Activated CD4-positive, CD25-positive, alpha-beta regulatory T cell (primary cell): ENCODE measurements around the gene OPN4.
"Not testable (repeated sequence)": the region's sequence is repeated elsewhere in the genome, so short reads cannot be mapped to it uniquely, and the experiment has no call there.

Source experiments
- DNase-seq, 4 experiments: peaks; one replicate each; lab custom pipeline; 2025; lab: John Stamatoyannopoulos, UW

OPN4 gene, protein sequence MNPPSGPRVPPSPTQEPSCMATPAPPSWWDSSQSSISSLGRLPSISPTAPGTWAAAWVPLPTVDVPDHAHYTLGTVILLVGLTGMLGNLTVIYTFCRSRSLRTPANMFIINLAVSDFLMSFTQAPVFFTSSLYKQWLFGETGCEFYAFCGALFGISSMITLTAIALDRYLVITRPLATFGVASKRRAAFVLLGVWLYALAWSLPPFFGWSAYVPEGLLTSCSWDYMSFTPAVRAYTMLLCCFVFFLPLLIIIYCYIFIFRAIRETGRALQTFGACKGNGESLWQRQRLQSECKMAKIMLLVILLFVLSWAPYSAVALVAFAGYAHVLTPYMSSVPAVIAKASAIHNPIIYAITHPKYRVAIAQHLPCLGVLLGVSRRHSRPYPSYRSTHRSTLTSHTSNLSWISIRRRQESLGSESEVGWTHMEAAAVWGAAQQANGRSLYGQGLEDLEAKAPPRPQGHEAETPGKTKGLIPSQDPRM

DNA sequence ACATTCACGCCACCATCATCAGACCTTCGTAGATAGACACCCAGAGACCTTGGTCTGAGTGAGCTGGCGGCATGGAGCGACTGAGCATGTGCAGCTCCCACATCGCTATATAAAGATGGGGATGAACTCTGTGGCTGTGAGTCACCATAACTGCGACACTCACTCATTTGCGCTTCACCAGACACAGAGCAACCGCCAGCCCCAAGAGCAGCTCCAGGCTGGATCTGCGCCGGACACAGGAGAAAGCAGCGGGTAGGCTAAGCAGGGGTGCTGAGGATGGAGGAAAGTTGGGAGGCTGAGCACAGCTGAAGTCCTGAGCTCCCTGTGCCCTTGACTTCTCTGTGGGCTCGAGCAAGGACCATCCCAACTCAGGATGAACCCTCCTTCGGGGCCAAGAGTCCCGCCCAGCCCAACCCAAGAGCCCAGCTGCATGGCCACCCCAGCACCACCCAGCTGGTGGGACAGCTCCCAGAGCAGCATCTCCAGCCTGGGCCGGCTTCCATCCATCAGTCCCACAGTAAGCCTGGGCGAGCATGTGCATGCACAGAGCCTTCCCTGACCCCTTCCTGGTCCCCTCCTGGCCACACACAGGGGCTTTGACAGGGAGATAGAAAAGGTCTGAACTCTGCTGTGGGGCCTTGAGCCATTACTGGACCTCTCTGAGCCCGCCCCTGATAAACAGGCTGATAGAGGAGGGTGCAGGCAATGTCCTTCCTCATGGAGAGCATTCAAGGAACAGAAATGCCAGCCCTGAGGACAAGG lies at the start of gene OPN4:
Gene OPN4 (plus strand): TSS at position 137 of the 762 bp plus-strand sequence. CDS start 237 bp downstream, at position 374.
- DNase-seq: no peak

DNA sequence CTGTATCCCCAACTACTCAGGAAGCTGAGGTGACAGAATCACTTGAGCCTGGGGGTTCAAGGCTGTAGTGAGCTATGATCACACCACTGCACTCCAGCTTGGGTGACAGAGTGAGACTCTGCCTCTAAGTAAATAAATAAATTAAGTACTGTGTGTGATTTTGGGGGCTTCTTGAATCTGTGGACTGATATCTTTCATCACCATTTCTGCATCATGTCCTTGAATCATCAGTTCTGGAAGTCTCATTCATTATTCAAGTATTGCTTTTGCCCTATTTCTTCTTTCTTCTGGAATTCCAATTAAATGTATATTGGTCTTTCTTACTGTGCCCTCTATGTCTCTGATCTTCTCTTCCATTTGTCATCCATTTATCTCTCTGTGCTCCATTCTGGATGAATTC lies 46.7 kb upstream of the OPN4 start:
- no peak for DNase-seq

DNA sequence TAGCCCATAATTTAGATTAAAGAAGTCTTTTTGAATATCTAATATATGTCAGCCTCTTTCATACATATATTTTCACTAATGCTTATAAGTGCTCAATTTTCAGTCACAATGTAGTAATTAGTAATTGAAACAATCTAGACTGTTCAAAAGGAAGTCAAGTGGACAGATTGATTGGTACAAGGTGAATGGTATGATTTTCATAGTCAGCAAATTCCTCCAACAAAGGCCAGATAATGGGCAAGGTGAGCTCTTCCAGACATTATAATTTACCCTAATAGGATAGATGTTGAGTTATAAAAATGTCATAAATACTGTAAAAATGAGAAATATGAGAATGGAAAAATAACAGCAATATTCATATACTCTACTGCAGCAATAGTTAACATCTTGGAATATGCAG lies 44.4 kb upstream of the OPN4 start:
- no peak for DNase-seq

DNA sequence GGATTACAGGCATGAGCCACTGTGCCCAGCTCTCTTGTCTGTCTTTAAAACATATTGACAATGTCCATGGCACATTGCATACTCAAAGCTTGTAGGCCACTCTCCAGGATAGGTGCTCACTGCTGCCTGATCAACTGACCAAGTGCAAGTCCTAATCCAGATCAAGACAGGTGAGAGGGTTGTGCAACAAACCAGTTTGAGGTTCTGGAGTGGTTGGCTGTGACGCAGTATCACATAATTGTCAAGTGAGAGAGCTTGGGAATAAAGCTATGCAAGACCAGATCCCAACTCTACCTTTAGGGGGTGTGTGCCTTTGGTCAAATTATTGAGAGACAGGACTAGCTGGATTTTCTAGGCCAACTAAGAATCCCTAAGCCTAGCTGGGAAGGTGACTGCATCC lies 43.0 kb upstream of the OPN4 start:
- no peak for DNase-seq

DNA sequence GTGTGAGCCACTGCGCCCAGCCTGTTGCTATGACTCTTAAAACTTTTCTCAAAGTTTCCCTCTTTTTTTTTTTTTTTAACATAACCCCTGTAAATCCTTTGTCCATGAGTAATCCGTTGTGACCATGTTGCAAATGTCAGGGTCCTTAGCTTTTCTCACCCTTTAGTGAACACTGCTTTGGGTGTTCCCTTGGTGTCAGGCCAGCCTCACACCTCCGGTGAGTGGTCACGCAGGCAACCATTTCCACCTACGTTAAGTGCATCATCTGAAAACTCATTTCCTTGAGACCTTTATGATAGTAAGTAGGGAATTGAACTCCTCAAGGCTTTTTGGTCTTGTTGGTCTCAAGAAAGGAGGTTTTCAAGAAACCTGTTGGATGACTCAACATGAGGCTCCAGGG lies 41.3 kb upstream of the OPN4 start:
- DNase-seq: no peak

DNA sequence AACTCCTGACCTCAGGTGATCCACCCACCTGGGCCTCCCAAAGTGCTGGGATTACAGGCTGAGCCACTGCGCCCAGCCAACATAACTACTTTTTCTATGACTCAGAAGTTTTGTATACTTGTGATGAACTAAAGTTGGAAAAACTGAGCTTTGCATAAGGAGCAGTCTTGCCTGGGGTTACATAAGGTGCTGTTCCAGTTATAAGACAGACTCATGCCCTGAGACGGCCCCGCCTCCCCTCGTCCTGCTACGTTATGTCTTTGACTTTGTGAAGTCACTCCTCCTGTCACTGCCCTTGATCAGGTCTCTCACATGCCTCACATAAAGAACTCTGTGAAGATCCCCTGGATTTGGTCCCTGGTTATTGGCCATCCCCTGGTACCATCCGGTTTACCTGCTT lies 40.4 kb upstream of the OPN4 start:
- no peak for DNase-seq

DNA sequence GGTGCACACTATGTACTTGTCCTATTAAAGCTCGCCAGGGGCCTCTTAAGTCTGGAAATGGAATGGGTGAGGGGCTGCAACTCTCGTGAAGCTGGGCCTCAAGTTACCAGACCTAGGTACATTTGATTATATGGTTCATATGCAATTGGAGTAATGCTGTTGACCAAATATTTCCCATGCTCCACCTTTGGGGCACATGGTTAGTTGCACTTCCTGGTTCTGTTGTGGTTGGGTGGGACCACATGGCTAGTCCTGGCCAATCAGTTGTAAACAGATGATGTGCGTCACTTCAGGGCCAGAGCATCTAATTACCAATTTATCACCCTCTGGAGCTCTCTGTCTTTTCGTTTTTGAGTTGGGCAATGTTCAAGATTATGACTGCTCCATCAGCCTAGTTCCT lies 39.5 kb upstream of the OPN4 start:
- DNase-seq: no peak

DNA sequence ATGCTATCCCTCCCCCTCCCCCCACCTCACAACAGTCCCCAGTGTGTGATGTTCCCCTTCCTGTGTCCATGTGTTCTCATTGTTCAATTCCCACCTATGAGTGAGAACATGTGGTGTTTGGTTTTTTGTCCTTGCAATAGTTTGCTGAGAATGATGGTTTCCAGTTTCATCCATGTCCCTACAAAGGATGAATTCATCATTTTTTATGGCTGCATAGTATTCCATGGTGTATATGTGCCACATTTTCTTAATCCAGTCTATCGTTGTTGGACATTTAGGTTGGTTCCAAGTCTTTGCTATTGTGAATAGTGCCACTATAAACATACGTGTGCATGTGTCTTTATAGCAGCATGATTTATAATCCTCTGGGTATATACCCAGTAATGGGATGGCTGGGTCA lies 37.1 kb upstream of the OPN4 start:
- not testable (repeated sequence) for DNase-seq

DNA sequence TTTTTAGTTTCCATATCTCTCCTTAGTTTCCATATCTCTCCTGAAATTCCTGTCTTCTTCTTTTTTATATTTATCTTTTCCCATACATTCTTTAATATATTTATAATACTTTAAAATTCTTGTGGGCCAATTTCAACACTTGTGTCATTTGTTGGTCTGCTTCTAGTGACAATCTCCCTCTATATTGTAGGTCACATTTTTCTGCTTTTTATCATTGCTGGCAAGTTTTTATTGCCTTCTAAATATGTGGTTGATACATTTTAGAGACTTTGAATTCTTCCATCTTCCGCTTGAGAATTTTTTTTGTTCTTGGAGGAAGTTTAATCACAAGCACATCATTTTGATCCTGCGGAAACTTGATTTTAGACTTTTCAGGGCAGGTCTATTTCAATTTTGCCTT lies 26.0 kb upstream of the OPN4 start:
- DNase-seq: no peak

DNA sequence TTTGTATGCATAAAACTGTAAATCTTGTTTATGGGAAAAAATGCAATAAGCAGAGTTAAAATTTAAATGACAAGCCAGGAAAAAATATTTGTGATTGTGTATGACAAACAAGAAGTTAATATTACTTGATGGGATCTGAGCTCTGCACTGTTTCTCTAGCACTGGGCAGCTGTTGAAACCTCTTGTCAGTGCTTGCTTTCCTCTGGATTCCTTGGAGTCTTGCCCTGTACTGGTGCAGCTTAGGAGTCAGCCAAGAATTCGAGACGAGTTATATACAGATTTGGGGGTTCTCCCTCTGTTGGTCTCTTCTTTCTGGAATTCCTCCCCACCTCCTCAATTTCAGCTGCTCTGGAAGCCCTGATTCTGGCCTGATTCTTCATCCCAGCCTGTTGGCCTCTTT lies 24.3 kb upstream of the OPN4 start:
- DNase-seq: no peak

DNA sequence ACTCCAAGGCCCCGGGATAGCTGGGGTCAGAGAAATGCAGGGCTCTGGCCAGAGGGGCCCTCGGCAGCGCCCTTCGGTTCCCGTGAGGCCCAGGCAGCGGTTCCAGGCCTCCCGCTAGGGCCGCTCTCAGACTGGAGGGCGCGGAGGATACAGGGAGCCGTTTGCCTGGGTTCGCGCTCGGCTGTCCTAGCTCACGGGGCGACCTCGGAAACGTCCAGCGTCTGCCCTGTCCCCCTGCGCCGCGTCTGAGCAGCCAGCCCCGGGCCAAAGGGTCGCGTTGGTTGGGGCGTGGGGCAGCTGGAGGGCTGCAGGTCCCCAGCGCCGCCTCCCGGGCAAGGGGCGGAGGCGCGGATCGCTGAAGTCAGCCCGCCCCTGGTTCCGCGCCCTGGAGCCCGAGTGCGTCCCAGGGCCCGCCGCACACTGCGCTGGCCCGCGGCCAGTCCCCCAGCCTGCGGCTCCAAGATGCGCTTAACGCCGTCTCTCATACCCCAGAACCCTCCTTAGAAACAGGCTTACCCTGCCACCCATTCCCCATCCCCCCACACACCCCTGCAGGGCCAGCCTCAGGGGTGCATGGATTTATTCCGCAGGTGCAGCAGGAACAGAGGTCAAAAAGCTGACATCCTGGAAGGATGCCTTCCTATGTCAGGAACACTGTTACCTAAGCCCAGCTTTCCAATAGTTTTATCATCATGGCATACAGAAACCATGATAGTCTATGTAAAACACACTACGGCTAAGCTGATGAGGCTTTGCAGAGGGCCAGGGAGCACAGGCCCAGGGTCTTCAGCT lies 22.1 kb upstream of the OPN4 start:
- no peak for DNase-seq

DNA sequence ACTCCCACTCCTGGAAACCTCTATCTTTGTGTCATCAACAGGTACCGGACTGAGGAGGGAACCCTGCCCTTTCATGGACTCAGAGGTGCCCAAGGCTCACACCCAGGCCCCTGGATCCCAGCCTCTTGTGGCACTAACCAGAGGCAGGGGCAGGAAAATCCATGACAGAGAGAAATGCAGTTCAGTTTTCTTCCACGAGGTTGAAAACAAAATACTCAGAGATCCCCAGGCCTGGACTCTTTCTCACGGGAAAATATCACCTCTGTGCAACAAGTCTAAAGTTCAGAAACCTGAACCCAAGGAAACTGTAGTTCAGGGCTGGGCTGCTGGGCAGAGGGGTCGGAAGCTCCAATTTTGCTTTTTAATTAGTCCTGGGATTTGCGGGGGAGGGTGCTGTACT lies 21.4 kb upstream of the OPN4 start:
- DNase-seq: no peak

DNA sequence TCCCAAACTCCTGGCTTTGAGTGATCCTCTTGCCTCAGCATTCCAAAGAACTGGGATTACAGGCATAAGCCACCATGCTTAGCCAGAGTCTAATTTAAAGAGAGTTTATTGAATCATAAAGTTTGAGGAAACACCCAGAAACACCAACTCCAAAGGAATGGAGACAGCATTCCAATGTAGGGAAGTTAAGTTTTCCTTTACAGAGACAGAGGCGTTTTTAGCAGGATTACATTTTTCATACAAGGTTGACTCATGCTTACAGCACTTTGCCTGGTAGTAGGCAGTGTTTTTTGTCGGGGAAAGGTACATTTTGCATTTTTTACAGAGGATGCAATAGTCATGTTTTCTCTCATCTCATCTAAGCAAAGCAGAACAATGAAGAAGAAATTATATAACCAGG lies 18.9 kb upstream of the OPN4 start:
- DNase-seq: no peak

DNA sequence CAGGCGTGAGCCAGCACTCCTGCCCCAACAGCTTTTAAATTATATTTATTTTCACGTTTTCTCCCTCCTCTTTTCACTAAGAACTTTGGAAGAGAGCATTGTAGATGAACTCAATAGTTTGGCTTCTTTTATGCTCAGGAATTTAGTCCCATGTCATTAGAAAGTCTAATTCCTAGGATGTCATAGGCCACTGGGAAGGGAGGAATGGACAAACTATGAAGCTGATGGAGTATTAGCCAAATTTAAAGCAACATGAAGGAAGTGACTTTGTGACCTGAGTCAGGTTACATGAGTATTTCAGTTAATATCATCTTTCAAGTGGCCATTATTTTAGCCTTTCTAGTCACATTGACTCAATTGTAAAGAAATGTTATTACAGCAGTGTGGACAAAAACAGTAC lies 18.0 kb upstream of the OPN4 start:
- no peak for DNase-seq

DNA sequence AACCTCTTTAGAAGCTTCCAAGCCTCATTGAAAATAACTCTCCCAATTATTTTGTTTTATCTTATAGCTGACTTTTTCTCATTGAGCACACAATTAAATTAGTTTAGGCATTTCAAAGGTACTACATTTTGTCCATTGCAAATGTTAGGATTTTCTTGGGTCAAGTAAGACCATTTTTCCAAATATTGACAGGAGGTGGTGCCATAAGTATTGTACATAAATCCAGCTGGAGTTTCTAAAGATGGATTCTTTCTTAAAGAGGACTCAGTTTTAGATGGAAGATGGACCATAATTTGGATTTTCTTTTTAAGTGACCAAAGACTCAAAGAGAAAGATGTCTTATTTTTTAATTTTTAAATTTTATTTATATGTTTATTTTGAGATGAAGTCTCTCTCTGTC lies 12.3 kb upstream of the OPN4 start:
- DNase-seq: no peak

DNA sequence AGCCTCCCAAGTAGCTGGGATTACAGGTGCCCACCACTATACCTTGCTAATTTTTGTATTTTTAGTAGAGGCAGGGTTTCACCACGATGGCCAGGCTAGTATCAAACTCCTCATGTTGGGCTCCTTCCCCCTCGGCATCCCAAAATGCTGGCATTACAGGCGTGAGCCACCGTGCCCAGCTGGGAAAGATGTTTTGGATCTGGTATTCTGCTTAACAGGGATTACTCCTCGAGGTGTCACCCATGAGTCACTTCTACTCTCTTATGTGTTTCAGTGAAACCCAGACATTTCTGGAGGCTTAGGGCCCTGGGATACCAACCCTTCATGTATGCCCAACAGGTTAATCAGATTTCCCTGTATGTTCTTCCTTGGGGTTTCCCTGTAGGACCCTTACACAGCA lies 11.8 kb upstream of the OPN4 start:
- no peak for DNase-seq

DNA sequence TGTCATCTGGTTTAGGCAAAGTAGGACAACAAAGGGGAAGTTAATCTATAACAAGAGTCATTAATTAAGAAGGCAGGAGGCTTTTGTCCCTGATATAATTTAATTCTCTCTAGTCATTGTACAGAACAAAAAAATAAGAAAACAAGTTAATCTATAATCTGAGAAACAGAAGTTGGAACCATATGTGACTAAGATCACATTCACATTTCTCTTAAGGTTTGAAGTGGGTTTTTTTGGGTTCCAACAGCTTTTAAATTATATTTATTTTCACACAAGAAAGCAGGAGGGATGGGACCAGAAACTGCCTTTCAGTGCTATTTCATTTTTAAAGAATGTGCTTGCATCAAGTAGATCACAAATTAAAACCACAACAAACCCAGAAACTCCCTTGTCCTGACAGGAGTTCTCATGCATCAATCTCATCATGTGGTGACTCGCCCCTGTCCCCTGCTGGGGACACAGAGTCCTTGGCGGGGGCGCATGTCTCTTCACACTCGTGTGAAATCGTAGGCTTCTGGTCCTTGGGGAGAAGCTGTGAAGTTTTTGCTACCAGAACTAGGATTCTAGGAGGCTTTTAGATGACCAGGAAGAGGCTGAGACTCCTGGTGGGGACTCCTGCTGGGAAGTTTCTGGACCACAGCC lies 10.1 kb upstream of the OPN4 start:
- no peak for DNase-seq

DNA sequence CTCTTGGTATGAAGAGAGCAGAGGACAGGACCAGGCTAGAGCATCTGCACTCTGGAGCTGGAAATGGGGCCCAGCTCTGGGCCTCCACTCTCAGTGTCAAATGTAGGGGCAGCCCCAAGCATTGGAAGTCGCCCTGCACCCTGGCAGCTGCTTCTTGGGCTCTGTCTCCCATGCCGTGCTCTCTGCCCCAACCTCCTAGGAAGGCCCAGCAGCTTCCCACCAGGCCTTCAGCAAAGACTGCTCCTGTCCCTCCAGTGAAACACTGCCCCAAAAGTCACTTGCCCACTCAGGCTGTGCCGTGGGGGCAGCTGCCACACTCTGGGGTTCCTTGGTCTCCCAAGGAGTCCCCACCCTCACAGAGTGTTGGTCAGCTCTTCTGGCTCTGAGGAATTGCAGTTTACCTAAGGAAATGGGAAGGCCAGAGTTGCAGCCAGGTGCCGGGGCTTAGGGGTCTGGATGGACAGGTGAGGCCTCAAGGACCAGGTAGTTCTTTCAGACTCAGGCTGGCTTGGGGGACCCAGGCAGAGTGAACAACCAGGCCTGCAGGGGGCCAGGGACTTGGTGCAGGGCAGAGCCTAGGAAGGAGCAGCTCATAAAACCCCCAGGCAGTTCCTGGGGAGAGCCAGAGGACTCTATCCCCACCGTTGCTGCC lies 9.4 kb upstream of the OPN4 start:
- no peak for DNase-seq

DNA sequence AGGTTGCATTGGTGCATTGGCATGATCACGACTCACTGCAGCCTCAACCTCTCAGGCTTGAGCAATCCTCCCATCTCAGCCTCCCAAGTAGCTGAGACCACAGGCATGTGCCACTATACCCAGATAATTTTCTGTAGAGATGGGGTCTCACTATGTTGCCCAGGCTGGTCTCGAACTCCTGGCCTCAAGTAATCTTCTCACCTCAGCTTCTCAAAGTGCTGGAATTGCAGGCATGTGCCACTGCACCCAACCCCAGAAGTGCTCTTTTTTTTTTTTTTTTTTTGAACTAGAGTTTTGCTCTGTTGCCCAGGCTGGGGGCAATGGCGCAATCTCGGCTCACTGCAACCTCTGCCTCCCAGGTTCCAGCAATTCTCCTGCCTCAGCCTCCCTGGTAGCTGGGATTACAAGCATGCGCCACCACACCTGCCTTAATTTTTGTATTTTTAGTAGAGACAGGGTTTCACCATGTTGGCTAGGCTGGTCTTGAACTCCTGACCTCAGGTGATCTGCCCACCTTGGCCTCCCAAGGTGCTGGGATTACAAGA lies 8.7 kb upstream of the OPN4 start:
- DNase-seq: not testable (repeated sequence)

DNA sequence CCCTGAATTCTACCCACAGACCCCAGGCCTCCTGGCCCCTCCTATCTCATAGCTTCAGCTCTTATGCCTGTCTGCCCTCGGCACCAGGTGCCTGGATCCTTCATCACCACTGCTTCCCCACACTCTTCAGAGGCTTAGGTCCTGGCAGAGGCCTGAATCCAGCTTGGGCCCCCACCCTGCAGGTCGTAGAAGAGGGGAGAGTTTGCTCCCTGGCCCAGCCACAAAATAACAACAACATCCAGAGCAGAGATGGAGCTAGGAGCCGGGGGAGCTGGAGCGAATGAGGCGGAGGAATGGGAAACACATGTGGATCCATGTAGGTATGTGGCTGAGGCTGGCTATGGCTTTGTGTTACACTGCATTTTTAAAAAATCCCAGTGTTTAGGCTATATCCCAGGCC lies 7.8 kb upstream of the OPN4 start:
- DNase-seq: no peak

DNA sequence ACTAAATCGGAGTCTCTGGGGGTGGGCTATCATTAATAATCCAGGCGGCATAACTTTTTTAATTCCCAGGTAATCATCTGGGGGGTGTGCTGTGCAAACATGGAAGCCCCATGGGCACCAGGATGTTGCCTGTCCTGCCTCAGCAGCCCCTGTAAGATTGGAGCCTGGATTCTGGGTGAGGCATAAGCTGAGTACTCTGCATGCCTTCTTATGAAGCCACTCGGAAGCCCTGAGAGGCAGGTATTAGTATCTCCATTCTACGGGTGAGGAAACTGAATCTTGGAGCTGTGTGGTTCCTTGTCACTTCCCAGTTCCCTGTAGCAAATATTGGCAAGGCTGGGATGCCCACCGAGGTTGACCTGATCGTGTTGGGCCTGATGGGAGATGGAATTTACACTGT lies 7.4 kb upstream of the OPN4 start:
- no peak for DNase-seq
